Suprapubic skin (tissue), 4 donors: ENCODE data around the gene CACNA1S. TPM values are rescaled to one million over a fixed set of nuclear protein-coding genes. Genes with fewer than 3 reads are reported as not detected.
A peak's percentile ranks its signal among the peaks of the same experiment; 100 is the strongest.

Experiments used
- DNase-seq, 2 donors: peaks; one replicate each; pipeline ENCODE4 v3.0.0-alpha.2; 2019; ENCODE audit warnings: low spot score in 2 of 2
- H3K27ac ChIP-seq: fragments of 200-600 bp; sonication (generic); one replicate; pipeline ENCODE4 v1.5.1; 2019
- H3K27me3 ChIP-seq: fragments of 200-600 bp; sonication (generic); one replicate; pipeline ENCODE4 v1.5.1; 2019
- H3K36me3 ChIP-seq: fragments of 200-600 bp; sonication (generic); one replicate; pipeline ENCODE4 v1.5.1; 2019
- H3K4me1 ChIP-seq: fragments of 200-600 bp; sonication (generic); one replicate; pipeline ENCODE4 v1.5.1; 2019
- H3K4me3 ChIP-seq: fragments of 200-600 bp; sonication (generic); one replicate; pipeline ENCODE4 v1.5.1; 2019; ENCODE audit warnings: mild to moderate bottlenecking
- H3K9me3 ChIP-seq: fragments of 200-600 bp; sonication (generic); one replicate; pipeline ENCODE4 v1.5.1; 2019
- CTCF ChIP-seq, 2 donors: fragments of 200-600 bp in 1 of 2; fragments of 450-650 bp in 1 of 2; sonication (generic) in 1 of 2; IDR thresholded peaks; one replicate each; pipeline ENCODE4 v1.5.1; 2016 to 2019; ENCODE audit warnings: antibody characterized with exemption in 2 of 2, mild to moderate bottlenecking in 1 of 2, moderate library complexity in 1 of 2
- EP300 ChIP-seq: sonication (generic); formaldehyde crosslinking; IDR thresholded peaks from one replicate; pipeline ENCODE4 v1.6.1; 2017; ENCODE audit warnings: antibody characterized with exemption
- POLR2A ChIP-seq, 2 donors: fragments of 450-650 bp; IDR thresholded peaks; one replicate each; pipeline ENCODE4 v1.6.1; 2017; ENCODE audit warnings: antibody characterized with exemption in 2 of 2, mild to moderate bottlenecking in 2 of 2, moderate library complexity in 2 of 2
- POLR2AphosphoS5 ChIP-seq, 3 donors: sonication (generic); formaldehyde crosslinking; IDR thresholded peaks; one replicate each; pipeline ENCODE4 v1.6.1; 2017; ENCODE audit warnings: antibody characterized with exemption in 3 of 3
- WGBS: methylation state at CpG from one replicate; pipeline ENCODE4 v1.1.5; 2018; 5-methylcytosine and 5-hydroxymethylcytosine counted together
- total RNA-seq, 4 donors: library from RNA; depleted of rRNA; stranded (reverse); fragments of >200 nt; gene quantifications; one replicate each; pipeline ENCODE4 v1.1.0, GENCODE V29; 2016

Gene CACNA1S
- total RNA-seq, 4 donors from 2014 or later, result not detected

GRCh38 chr1:201013991-201014815 is 98.0 kb downstream of the CACNA1S start:
- WGBS, result 37% methylated on average over 10 of the region's 33 CpGs
- Histone ChIP-seq H3K27me3 (peaks cover 4% of the 10 kb centered on the region), H3K36me3 (no peaks in the 10 kb centered on the region), H3K9me3 (no peaks in the 10 kb centered on the region), H3K4me1 (peaks cover 43% of the 10 kb centered on the region), H3K27ac (no peak overlapping the region), H3K4me3 (peak overlapping the region; percentile 23)
- no peak for DNase-seq
- TF ChIP-seq POLR2AphosphoS5 (IDR thresholded peaks at IDR 0.05) (no peak), EP300 (no peak), CTCF (IDR thresholded peaks at IDR 0.05) (no peak), POLR2A (IDR thresholded peaks at IDR 0.05) (no peak)

- H3K36me3 ChIP-seq, result no peaks in the 10 kb centered on the region
- H3K27me3 ChIP-seq, result peaks cover 4% of the 10 kb centered on the region
- WGBS, result 50% methylated on average over 4 of the region's 4 CpGs
- no peak overlapping the region for H3K27ac ChIP-seq
- no peak overlapping the region for H3K4me3 ChIP-seq
- TF ChIP-seq CTCF (IDR thresholded peaks at IDR 0.05), result no peak
- no peak for TF ChIP-seq POLR2A (IDR thresholded peaks at IDR 0.05)
- no peak for TF ChIP-seq POLR2AphosphoS5 (IDR thresholded peaks at IDR 0.05)
- no peak for TF ChIP-seq EP300
- H3K9me3 ChIP-seq, result no peaks in the 10 kb centered on the region
- peaks cover 43% of the 10 kb centered on the region for H3K4me1 ChIP-seq
- DNase-seq, result no peak
These were observed 99.2 kb downstream of the CACNA1S start for GRCh38 chr1:201013031-201013485.

- H3K4me1 ChIP-seq, result peaks cover 32% of the 10 kb centered on the region
- no peak overlapping the region for H3K4me3 ChIP-seq
- WGBS, result 61% methylated on average over 3 of the region's 3 CpGs
These were observed 100.6 kb downstream of the CACNA1S start for GRCh38 chr1:201011616-201012015.

GRCh38 chr1:201009962-201010645 is 102.1 kb downstream of the CACNA1S start:
- TF ChIP-seq EP300 (no peak), POLR2A (IDR thresholded peaks at IDR 0.05) (no peak), POLR2AphosphoS5 (IDR thresholded peaks at IDR 0.05) (no peak), CTCF (IDR thresholded peaks at IDR 0.05) (no peak)
- H3K27me3 ChIP-seq, result no peaks in the 10 kb centered on the region

More at GRCh38 chr1:201011616-201012015, 100.6 kb downstream of the CACNA1S start:
- Histone ChIP-seq H3K27me3 (peaks cover 4% of the 10 kb centered on the region), H3K27ac (no peak overlapping the region), H3K36me3 (no peaks in the 10 kb centered on the region), H3K9me3 (no peaks in the 10 kb centered on the region)
- DNase-seq, result no peak
- TF ChIP-seq EP300 (no peak), POLR2AphosphoS5 (IDR thresholded peaks at IDR 0.05) (no peak), CTCF (IDR thresholded peaks at IDR 0.05) (no peak), POLR2A (IDR thresholded peaks at IDR 0.05) (no peak)

More at GRCh38 chr1:201009962-201010645, 102.1 kb downstream of the CACNA1S start:
- Histone ChIP-seq H3K4me3 (no peak overlapping the region), H3K9me3 (no peaks in the 10 kb centered on the region), H3K27ac (no peak overlapping the region), H3K36me3 (no peaks in the 10 kb centered on the region), H3K4me1 (peaks cover 17% of the 10 kb centered on the region)
- 88% methylated on average over 6 of the region's 11 CpGs for WGBS
- no peak for DNase-seq
